DND-41 (cell line): Measurements from ENCODE around the gene ATP13A3.

Source experiments
- EZH2 ChIP-seq: IDR thresholded peaks from 3 replicates; pipeline ENCODE4 v1.6.1; 2012; ENCODE audit warnings: borderline replicate concordance, low read depth, mild to moderate bottlenecking, moderate library complexity, low read length, inconsistent platforms; ENCODE audit not compliant: severe bottlenecking
- TF ChIP-seq, protein P1 (sequence below): IDR thresholded peaks from 2 replicates; pipeline ENCODE4 v1.5.1; 2012; ENCODE audit warnings: borderline replicate concordance, low read length, moderate library complexity, mild to moderate bottlenecking; ENCODE audit not compliant: poor library complexity, severe bottlenecking; ENCODE audit errors: extremely low read depth

DNA sequence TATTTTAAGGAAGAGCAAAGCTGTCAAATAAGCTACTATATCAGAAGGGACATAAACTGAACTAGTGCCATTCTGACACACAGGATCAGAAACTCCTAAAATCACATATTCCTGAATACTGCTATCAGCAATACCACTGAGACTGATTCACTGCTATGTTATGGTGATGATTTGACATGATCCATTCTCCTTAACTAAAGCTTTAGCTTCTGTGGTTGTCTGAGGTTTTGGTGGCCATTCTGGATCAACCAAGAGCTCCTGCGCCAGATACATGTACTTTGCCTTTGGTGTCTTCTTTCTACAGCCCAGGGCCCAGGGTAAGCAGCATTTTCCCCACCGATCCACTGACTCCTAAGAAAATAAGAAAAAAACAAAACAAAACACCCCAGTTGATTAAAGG, 81.0 kb downstream of the ATP13A3 start:
- TF ChIP-seq, protein P1, sequence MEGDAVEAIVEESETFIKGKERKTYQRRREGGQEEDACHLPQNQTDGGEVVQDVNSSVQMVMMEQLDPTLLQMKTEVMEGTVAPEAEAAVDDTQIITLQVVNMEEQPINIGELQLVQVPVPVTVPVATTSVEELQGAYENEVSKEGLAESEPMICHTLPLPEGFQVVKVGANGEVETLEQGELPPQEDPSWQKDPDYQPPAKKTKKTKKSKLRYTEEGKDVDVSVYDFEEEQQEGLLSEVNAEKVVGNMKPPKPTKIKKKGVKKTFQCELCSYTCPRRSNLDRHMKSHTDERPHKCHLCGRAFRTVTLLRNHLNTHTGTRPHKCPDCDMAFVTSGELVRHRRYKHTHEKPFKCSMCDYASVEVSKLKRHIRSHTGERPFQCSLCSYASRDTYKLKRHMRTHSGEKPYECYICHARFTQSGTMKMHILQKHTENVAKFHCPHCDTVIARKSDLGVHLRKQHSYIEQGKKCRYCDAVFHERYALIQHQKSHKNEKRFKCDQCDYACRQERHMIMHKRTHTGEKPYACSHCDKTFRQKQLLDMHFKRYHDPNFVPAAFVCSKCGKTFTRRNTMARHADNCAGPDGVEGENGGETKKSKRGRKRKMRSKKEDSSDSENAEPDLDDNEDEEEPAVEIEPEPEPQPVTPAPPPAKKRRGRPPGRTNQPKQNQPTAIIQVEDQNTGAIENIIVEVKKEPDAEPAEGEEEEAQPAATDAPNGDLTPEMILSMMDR: no peak
- no peak for TF ChIP-seq EZH2
